Activated T-cell treated with anti-CD3 and anti-CD28 coated beads for 24 hours (primary cell): Measurements from ENCODE around the gene REST.
"Not testable (repeated sequence)": the region's sequence is repeated elsewhere in the genome, so short reads cannot be mapped to it uniquely, and the experiment has no call there.

Experiments
- DNase-seq: peaks from one replicate; pipeline ENCODE4 v3.0.0-alpha.2; 2020; ENCODE audit warnings: low read depth

Gene REST

GRCh38 chr4:56907489-56908205 is at the start of gene REST:
Gene REST (plus strand): TSS chr4:56907900. CDS start chr4:56910639, 2,739 bp downstream.
- peak; percentile 79 for DNase-seq

- DNase-seq: no peak
Measured at GRCh38 chr4:56859841-56860240, 47.9 kb upstream of the REST start.

GRCh38 chr4:56860781-56861180 is 46.9 kb upstream of the REST start:
- DNase-seq: no peak

GRCh38 chr4:56861360-56861759 is 46.3 kb upstream of the REST start:
- no peak for DNase-seq

GRCh38 chr4:56863441-56864139 is 44.1 kb upstream of the REST start:
- DNase-seq: no peak

GRCh38 chr4:56870946-56871345 is 36.8 kb upstream of the REST start:
- DNase-seq: no peak

GRCh38 chr4:56871371-56871866 is 36.3 kb upstream of the REST start:
- no peak for DNase-seq

- no peak for DNase-seq
Measured at GRCh38 chr4:56874166-56874565, 33.5 kb upstream of the REST start.

GRCh38 chr4:56874923-56875322 is 32.8 kb upstream of the REST start:
- no peak for DNase-seq

- no peak for DNase-seq
Measured at GRCh38 chr4:56876264-56876663, 31.4 kb upstream of the REST start.

- DNase-seq: no peak
Measured at GRCh38 chr4:56879996-56880395, 27.7 kb upstream of the REST start.

- DNase-seq: no peak
Measured at GRCh38 chr4:56880572-56880971, 27.1 kb upstream of the REST start.

GRCh38 chr4:56884511-56884910 is 23.2 kb upstream of the REST start:
- not testable (repeated sequence) for DNase-seq

GRCh38 chr4:56892691-56893090 is 15.0 kb upstream of the REST start:
- no peak for DNase-seq

- not testable (repeated sequence) for DNase-seq
Measured at GRCh38 chr4:56897842-56898241, 9.9 kb upstream of the REST start.

- DNase-seq: not testable (repeated sequence)
Measured at GRCh38 chr4:56900186-56900585, 7.5 kb upstream of the REST start.

- DNase-seq: no peak
Measured at GRCh38 chr4:56902703-56903102, 5.0 kb upstream of the REST start.

GRCh38 chr4:56905796-56906195 is 1.9 kb upstream of the REST start:
- no peak for DNase-seq

- no peak for DNase-seq
Measured at GRCh38 chr4:56906489-56907393, 959 bp upstream of the REST start.

GRCh38 chr4:56908206-56909085 is 746 bp downstream of the REST start:
- peak; percentile 60 for DNase-seq
